Gastrocnemius medialis (tissue), 4 donors: ENCODE results near the gene ATP1B1.

ENCODE experiments used
- POLR2A ChIP-seq, 2 donors: fragments of 450-650 bp; IDR thresholded peaks; one replicate each; pipeline ENCODE4 v1.6.1; 2017; ENCODE audit warnings: antibody characterized with exemption in 2 of 2, mild to moderate bottlenecking in 2 of 2, moderate library complexity in 2 of 2
- TF ChIP-seq, protein P1 (sequence below), 5 experiments: fragments of 450-650 bp in 3 of 5; fragments of 200-600 bp in 2 of 5; sonication (generic) in 2 of 5; IDR thresholded peaks in 4 of 5; conservative IDR thresholded peaks in 1 of 5; 1 replicate in 4 of 5; 2 replicates in 1 of 5; pipeline ENCODE4 v1.5.1; 2016 to 2019; ENCODE audit warnings: antibody characterized with exemption in 5 of 5, mild to moderate bottlenecking in 3 of 5, moderate library complexity in 3 of 5

DNA sequence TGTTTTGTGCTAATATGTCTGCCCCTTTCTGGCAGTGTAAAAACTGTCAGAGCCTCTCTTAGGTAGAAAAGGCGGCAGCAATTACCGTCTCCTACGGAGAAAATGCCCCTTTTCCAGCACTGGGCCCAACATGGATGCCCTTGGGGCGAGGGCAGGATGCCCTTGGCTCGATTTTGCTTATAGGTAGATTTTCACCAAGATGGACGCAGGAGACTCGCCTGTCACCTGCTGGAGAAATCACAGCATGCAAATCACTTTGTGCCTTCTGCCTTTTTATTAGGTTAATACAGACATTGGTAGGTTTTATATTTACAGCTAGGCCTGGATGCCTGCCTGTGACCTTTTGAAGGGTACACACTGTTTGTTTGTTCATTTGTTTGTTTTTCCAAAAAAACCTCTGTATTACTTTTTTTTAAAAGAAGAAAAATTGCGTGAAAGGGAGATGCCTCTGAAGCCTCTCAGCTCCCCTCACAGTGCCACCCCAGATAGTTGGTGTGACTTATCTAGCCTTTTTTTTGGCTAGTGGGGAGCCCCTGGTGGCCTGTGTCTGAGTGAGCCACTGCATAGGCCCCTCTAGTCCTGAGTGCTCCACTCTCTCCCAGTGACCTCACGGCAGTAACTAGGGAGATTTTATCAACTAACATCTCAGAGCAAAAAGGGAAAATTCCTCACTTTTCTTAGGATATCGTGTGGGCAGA, 2.5 kb downstream of the ATP1B1 start:
- TF ChIP-seq, protein P1, sequence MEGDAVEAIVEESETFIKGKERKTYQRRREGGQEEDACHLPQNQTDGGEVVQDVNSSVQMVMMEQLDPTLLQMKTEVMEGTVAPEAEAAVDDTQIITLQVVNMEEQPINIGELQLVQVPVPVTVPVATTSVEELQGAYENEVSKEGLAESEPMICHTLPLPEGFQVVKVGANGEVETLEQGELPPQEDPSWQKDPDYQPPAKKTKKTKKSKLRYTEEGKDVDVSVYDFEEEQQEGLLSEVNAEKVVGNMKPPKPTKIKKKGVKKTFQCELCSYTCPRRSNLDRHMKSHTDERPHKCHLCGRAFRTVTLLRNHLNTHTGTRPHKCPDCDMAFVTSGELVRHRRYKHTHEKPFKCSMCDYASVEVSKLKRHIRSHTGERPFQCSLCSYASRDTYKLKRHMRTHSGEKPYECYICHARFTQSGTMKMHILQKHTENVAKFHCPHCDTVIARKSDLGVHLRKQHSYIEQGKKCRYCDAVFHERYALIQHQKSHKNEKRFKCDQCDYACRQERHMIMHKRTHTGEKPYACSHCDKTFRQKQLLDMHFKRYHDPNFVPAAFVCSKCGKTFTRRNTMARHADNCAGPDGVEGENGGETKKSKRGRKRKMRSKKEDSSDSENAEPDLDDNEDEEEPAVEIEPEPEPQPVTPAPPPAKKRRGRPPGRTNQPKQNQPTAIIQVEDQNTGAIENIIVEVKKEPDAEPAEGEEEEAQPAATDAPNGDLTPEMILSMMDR (IDR thresholded peaks at IDR 0.05 in 4 of 5, conservative IDR thresholded peaks at IDR 0.05 in 1 of 5), result peak in 4 of 5 experiments; percentile 38 to 54 (median 40)
- TF ChIP-seq POLR2A (IDR thresholded peaks at IDR 0.05), result no peak
